HUES48 (cell line): ENCODE measurements around the gene USO1.
"Not testable (repeated sequence)": the region's sequence is repeated elsewhere in the genome, so short reads cannot be mapped to it uniquely, and the experiment has no call there.

Experiments
- H3K27ac ChIP-seq: one replicate; pipeline ENCODE4 v1.7.0; 2013; ENCODE audit warnings: low read depth, low read length, inconsistent platforms
- H3K27me3 ChIP-seq: 2 replicates; pipeline ENCODE4 v1.6.1; 2013; ENCODE audit warnings: mild to moderate bottlenecking, low read length; ENCODE audit not compliant: control insufficient read depth, insufficient read depth
- H3K36me3 ChIP-seq: 2 replicates; pipeline ENCODE4 v1.6.1; 2013; ENCODE audit warnings: low read length; ENCODE audit not compliant: control insufficient read depth, insufficient read depth
- H3K4me1 ChIP-seq: 2 replicates; pipeline ENCODE4 v1.6.1; 2013; ENCODE audit warnings: mild to moderate bottlenecking, low read length; ENCODE audit not compliant: control insufficient read depth, insufficient read depth
- H3K4me3 ChIP-seq: 2 replicates; pipeline ENCODE4 v1.5.1; 2013; ENCODE audit warnings: mild to moderate bottlenecking, low read depth, low read length
- H3K9ac ChIP-seq: 2 replicates; pipeline ENCODE4 v1.6.1; 2013; ENCODE audit warnings: mild to moderate bottlenecking, low read depth, low read length, moderate library complexity
- H3K9me3 ChIP-seq: 2 replicates; pipeline ENCODE4 v1.6.1; 2013; ENCODE audit warnings: low read length; ENCODE audit not compliant: control insufficient read depth, insufficient read depth

USO1 gene

DNA sequence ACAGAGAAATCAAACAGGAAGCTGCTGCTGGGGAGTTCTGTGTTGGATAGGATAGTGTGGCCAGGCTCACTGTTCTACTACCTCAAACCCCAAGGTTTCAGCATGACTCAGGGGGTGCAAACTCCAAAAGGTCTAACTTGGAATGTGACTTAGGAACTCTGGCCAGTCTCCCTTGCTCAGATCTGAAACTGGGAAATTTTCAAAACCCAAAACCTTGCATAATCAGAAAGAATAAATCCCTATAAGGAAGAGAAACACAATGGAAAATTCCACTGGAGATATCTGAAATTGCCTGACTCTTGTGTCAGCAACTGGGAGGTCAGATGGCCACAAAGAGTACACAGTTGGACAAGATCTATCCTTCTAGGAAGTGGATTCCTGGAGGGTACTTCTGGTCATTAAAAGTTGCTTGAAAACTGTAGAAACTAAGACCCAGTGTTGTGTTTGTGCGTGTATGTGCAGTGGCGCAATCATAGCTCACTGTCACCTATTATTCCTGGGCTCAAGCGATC lies 119.8 kb downstream of the USO1 start:
- Histone ChIP-seq H3K4me3 (no peak overlapping the region), H3K4me1 (peaks cover 8% of the 10 kb centered on the region; the same call in 1 of the 2 replicates)

DNA sequence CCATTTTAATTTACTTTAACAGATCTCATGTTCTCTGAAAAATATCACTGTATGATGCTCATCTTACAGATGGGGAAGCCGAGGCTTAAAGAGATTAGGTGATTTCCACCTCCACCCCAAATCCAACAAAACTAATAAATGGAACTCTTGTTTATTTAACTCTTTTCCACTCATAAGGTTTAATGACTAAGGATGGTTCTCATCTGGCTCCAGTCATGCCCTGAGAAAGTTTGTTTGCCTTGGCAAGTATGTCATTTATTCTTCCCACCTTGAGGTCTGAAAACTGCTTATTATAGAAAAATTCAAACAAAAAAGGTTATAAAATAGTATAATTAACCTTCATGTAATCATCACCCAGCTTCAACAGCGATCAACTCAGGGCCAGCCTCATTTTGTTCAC lies 121.6 kb downstream of the USO1 start:
- Histone ChIP-seq H3K36me3 (no peaks in the 10 kb centered on the region), H3K9ac (no peak overlapping the region), H3K27me3 (no peaks in the 10 kb centered on the region), H3K4me3 (no peak overlapping the region), H3K4me1 (peaks cover 13% of the 10 kb centered on the region), H3K27ac (no peak overlapping the region), H3K9me3 (no peaks in the 10 kb centered on the region)

More for the DNA sequence above, 119.8 kb downstream of the USO1 start:
- H3K27me3 ChIP-seq, result no peaks in the 10 kb centered on the region
- H3K9ac ChIP-seq, result no peak overlapping the region
- no peaks in the 10 kb centered on the region for H3K9me3 ChIP-seq
- no peaks in the 10 kb centered on the region for H3K36me3 ChIP-seq
- no peak overlapping the region for H3K27ac ChIP-seq

DNA sequence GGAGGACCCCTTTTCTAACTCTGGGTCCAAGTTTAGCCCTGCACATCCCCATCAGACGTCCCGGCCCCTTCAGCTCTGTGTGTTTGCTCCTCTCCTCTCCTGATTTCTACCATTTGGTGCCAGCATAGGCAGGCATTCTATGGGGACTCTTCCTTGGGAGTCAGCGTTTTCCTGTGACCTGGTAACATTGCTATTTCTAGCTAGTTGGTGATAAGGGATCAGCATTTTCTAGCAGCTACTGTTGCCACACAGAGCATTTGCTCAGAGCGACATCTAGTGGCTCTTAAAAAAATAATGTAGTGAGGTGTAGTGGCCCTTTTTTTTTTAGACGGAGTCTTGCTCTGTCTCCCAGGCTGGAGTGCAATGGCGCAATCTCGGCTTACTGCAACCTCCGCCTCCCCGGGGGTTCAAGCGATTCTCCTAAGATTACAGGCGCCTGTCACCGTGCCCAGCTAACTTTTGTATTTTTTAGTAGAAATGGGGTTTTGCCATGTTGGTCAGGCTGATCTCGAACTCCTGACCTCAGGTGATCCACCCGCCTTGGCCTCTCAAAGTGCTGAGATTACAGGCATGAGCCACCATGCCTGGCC lies 123.9 kb downstream of the USO1 start:
- H3K9me3 ChIP-seq, H3K9ac ChIP-seq, H3K36me3 ChIP-seq, H3K27me3 ChIP-seq, H3K4me3 ChIP-seq, H3K27ac ChIP-seq, H3K4me1 ChIP-seq: not testable (repeated sequence)

DNA sequence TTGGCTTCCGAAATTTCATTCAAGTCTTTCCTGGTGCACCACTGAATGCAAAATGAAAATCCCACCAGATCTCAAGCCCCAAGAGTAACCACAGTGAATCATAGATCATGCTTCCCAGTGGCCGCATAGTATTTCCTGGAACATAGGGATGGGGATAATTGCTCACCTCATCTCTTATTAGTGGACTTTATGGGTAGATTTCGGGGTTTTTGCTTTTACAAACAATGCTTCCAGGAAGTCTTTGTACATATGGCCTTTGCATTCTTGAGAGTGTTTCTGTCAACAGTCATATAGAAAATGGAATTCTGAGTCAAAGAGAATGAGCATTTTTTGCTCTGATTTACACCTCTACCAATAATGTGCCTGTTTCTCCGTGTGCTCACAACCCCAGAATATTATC lies 124.5 kb downstream of the USO1 start:
- Histone ChIP-seq H3K9me3 (no peaks in the 10 kb centered on the region), H3K27ac (no peak overlapping the region), H3K4me1 (peaks cover 9% of the 10 kb centered on the region), H3K36me3 (no peaks in the 10 kb centered on the region), H3K4me3 (no peak overlapping the region), H3K9ac (no peak overlapping the region), H3K27me3 (no peaks in the 10 kb centered on the region)

DNA sequence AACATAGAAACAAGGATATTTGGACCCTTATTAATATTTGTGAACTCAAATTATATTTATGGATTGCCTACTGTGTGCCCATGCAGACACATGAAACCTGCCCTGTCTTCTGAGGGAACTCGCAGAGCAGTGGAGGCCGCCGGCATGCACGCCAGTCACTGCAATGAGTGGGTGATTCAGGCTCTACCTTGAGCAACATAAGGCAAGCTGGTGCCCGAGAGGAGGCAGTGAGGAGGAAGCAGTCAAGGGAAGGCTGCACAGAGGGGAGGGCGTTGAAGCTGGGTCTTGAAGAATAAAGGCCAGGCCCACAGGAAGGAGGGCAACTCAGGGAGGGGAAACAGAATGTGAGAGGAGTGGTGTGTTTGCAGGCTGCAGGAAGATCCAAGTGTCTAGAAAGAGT lies 125.1 kb downstream of the USO1 start:
- Histone ChIP-seq H3K27me3 (no peaks in the 10 kb centered on the region), H3K9ac (no peak overlapping the region), H3K36me3 (no peaks in the 10 kb centered on the region), H3K9me3 (no peaks in the 10 kb centered on the region), H3K4me3 (no peak overlapping the region), H3K27ac (no peak overlapping the region), H3K4me1 (peaks cover 9% of the 10 kb centered on the region)

DNA sequence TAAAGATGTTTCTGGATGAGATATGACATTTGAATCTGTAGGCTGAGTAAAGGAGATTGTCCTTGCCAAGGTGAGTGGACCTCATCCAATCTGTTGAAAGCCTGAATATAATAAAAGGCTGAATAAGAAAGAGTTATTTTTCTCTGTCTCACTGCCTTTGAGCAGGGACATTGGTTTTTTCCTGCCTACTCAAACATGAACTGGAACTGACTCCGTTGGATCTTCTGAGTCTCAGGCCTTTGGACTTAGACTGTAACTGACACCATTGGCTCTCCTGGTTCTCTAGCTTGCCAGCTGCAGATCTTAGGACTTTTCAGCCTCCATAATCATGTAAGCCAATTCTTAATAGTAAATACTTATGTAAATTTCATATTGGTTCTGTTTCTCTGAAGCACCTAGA lies 134.3 kb downstream of the USO1 start:
- Histone ChIP-seq H3K9me3 (no peaks in the 10 kb centered on the region), H3K27me3 (no peaks in the 10 kb centered on the region), H3K27ac (no peak overlapping the region), H3K4me3 (no peak overlapping the region), H3K36me3 (no peaks in the 10 kb centered on the region), H3K4me1 (no peaks in the 10 kb centered on the region), H3K9ac (no peak overlapping the region)

DNA sequence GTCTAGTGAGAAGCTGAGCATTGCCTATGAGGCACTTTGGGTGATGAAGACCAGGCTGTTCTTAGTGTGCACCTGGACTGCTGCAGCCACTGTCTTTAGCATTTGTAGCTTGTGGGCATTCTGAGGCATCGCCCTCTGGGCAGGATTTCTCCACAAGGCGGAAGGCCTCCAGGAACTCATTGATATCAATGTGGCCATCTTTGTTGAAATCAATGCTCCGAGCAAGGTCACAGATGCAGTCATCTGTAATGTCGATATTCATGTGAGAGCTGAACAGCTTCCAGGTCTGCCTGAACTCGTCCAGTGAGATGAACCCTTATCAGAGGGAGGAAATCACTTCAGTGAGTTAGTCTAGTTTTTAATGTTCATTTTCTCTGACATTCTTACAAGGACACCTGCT lies 136.2 kb downstream of the USO1 start:
- Histone ChIP-seq H3K27me3 (no peaks in the 10 kb centered on the region), H3K4me1 (no peaks in the 10 kb centered on the region), H3K4me3 (no peak overlapping the region), H3K36me3 (no peaks in the 10 kb centered on the region), H3K9ac (no peak overlapping the region), H3K9me3 (no peaks in the 10 kb centered on the region), H3K27ac (no peak overlapping the region)
